Cardiac muscle cell (in vitro differentiated cells and primary cell): ENCODE data around the gene LRMDA. TPM values are rescaled to one million over a fixed set of nuclear protein-coding genes. Genes with fewer than 3 reads are reported as not detected.
A peak's percentile ranks its signal among the peaks of the same experiment; 100 is the strongest.

Experiments
- DNase-seq, 2 donors: peaks; one replicate each; pipeline versions ENCODE4 v3.0.0 to v3.0.0-alpha.2; 2010 to 2017; ENCODE audit warnings: low read depth in 1 of 2, low spot score in 1 of 2
- H3K27ac ChIP-seq: fragments of 200-600 bp; sonication (generic); 2 replicates; pipeline ENCODE4 v1.5.1; 2016
- H3K27me3 ChIP-seq: fragments of 200-600 bp; sonication (generic); 2 replicates; pipeline ENCODE4 v1.6.0; 2016; ENCODE audit warnings: control low read depth
- H3K36me3 ChIP-seq: fragments of 200-600 bp; sonication (generic); 2 replicates; pipeline ENCODE4 v1.5.1; 2016; ENCODE audit warnings: control low read depth
- H3K4me1 ChIP-seq: fragments of 200-600 bp; sonication (generic); 2 replicates; pipeline ENCODE4 v1.8.1; 2017; ENCODE audit warnings: low read depth, mild to moderate bottlenecking, mixed run types
- H3K4me3 ChIP-seq: fragments of 200-600 bp; sonication (generic); 2 replicates; pipeline ENCODE4 v1.5.1; 2016; ENCODE audit warnings: mild to moderate bottlenecking
- H3K9me3 ChIP-seq: fragments of 200-600 bp; sonication (generic); 2 replicates; pipeline ENCODE4 v1.5.1; 2017; ENCODE audit warnings: low read depth, mild to moderate bottlenecking, control low read depth
- CTCF ChIP-seq: IDR thresholded peaks from 2 replicates; pipeline ENCODE4 v1.5.1; 2012; ENCODE audit warnings: low read depth, mild to moderate bottlenecking, low read length
- polyA plus RNA-seq: library from polyadenylated mRNA; unstranded; fragments of >200 nt; fragmentation: Nextera tagmentation; extraction: Ambion mirVana; gene quantifications from 2 replicates; pipeline ENCODE4 v1.2.1, GENCODE V29; 2016
- total RNA-seq: library from RNA; depleted of rRNA; stranded (reverse); fragments of >200 nt; gene quantifications from 2 replicates; pipeline ENCODE4 v1.2.3, GENCODE V29; 2016

Gene LRMDA
- total and polyA plus RNA-seq, 2 experiments from 2014 or later, result 6.2 to 11.7 TPM

- H3K27me3 ChIP-seq, result no peaks in the 10 kb centered on the region
- no peaks in the 10 kb centered on the region for H3K4me1 ChIP-seq
- H3K4me3 ChIP-seq, result no peak overlapping the region
- no peaks in the 10 kb centered on the region for H3K36me3 ChIP-seq
- no peaks in the 10 kb centered on the region for H3K9me3 ChIP-seq
- no peak overlapping the region for H3K27ac ChIP-seq
- peak; percentile 45 for TF ChIP-seq CTCF
- peak in 1 of 2 donors; percentile 80 for DNase-seq
Observed at GRCh38 chr10:76086761-76087639, 655.6 kb downstream of the LRMDA start.

- no peaks in the 10 kb centered on the region for H3K27me3 ChIP-seq
- no peak for TF ChIP-seq CTCF
- H3K9me3 ChIP-seq, result no peaks in the 10 kb centered on the region
- H3K36me3 ChIP-seq, result no peaks in the 10 kb centered on the region
- DNase-seq, result no peak
- no peaks in the 10 kb centered on the region for H3K4me1 ChIP-seq
- H3K4me3 ChIP-seq, result no peak overlapping the region
- no peak overlapping the region for H3K27ac ChIP-seq
Observed at GRCh38 chr10:76088008-76088407, 656.6 kb downstream of the LRMDA start.

DNA sequence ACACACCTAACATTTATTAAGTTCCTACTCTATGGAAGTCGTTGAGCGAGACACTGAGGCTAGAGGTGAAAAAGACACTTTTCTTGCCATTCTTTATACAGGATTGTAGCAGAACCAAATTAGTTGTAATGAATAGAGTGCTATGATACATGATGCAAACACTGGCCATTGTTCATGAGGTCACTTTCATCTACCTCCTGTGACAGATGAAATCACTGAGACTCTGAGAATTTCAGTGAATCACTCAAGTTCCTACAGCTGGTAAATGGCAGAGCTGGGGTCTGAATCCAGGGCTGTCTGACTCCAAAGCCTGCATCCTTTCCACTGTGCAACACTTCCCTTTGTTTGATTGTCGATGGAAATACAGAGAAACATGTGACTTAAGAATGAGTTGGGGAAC is 657.6 kb downstream of the LRMDA start:
- no peak for DNase-seq
- H3K36me3 ChIP-seq, result no peaks in the 10 kb centered on the region
- no peaks in the 10 kb centered on the region for H3K4me1 ChIP-seq
- no peaks in the 10 kb centered on the region for H3K27me3 ChIP-seq
- H3K9me3 ChIP-seq, result no peaks in the 10 kb centered on the region
- H3K27ac ChIP-seq, result no peak overlapping the region
- TF ChIP-seq CTCF, result no peak
- H3K4me3 ChIP-seq, result no peak overlapping the region

- Histone ChIP-seq H3K4me1 (no peaks in the 10 kb centered on the region), H3K4me3 (no peak overlapping the region), H3K27me3 (no peaks in the 10 kb centered on the region), H3K36me3 (no peaks in the 10 kb centered on the region), H3K9me3 (no peaks in the 10 kb centered on the region), H3K27ac (no peak overlapping the region)
- DNase-seq, result no peak
- TF ChIP-seq CTCF, result no peak
Observed at GRCh38 chr10:76089556-76090180, 658.2 kb downstream of the LRMDA start.

- DNase-seq, result no peak
Observed at GRCh38 chr10:76091926-76092325, 660.5 kb downstream of the LRMDA start.

More at GRCh38 chr10:76091926-76092325, 660.5 kb downstream of the LRMDA start:
- Histone ChIP-seq H3K9me3 (no peaks in the 10 kb centered on the region), H3K4me3 (no peak overlapping the region), H3K36me3 (no peaks in the 10 kb centered on the region), H3K27ac (no peak overlapping the region), H3K4me1 (no peaks in the 10 kb centered on the region), H3K27me3 (no peaks in the 10 kb centered on the region)
- TF ChIP-seq CTCF, result no peak
